ENCODE results near the gene IRX4. TPM values are rescaled to one million over a fixed set of nuclear protein-coding genes. Genes with fewer than 3 reads are reported as not detected.

The IRX4 gene
- total RNA-seq, 1 experiment from 2014 or later, result 4.6 TPM

- no peak for DNase-seq (ENCODE audit: low read depth)
Observed at GRCh38 chr5:1836891-1837880, 45.5 kb downstream of the IRX4 start.

GRCh38 chr5:1836176-1836890 is 46.4 kb downstream of the IRX4 start:
- no peak for DNase-seq (ENCODE audit: low read depth)

GRCh38 chr5:1835431-1835830 is 47.3 kb downstream of the IRX4 start:
- DNase-seq (ENCODE audit: low read depth), result no peak

DNA sequence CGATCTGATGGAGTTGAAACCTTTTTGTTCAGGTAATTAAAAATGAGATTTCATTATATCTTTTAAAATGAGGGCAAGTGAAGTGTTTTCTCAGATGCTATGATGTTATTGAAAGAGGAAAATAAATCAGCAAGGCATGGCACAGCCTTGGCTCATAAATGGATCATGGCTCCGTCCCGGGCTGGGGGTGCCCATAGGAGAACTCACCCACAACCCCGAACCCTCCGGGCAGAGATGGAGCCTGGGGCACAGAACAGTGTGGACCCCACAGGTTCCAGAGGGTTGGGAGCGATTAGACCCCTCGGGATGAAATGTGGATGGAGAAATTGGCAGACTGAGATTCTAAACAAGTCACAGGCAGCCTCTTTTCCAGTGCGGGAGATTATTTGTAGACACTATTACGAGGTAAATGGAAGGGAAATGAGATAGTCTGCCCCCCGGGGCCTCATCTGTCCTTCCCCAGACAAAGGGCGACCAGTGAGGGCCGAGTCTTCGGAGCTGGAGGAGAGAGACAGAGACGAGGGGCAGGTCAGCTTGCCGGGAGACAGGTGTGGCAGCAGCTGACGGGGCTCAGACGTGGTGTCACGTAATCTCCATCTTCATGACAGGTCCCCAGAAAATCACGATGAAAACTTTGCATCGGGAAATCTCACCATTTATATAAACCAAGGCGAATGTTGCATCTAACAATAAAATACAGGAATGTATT is 47.9 kb downstream of the IRX4 start:
- DNase-seq (ENCODE audit: low read depth), result no peak

- no peak for DNase-seq (ENCODE audit: low read depth)
Observed at GRCh38 chr5:1834022-1834551, 48.6 kb downstream of the IRX4 start.

DNA sequence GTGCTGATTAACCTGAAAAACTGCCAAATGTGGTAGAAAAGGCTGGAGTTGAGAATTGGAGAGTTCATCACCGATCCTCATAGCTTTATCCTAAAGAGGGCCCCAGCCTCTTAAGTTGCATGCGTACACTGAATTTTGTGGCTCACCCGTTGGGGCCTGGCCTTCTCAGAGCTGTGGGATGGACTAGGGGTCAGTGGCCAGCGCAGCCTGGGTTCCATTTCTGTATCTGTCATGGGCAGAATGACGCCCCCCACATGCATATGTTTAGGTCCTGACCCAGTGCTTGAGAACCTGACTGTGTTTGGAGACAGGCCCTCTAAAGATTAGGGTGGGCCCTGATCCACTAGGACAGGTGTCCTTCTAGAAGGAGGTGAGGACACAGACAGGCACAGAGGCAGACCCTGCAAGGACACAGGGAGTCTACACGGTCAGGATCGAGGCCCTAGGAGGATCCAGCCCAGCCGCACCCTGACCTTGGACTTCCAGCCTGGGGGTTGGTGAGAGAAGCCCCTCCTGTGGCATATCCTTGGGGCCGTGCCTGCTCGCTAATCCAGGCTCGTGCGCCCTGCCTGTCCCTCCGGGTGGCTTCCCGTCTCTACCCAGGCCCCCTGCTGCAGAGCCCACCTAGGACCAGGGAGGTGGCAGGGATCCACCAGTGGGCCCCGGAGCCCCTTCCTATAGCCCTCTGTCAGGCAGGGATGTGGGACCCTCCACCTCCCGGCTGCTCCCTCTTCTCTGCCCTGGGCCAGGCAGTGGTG is 49.3 kb downstream of the IRX4 start:
- no peak for DNase-seq (ENCODE audit: low read depth)

DNA sequence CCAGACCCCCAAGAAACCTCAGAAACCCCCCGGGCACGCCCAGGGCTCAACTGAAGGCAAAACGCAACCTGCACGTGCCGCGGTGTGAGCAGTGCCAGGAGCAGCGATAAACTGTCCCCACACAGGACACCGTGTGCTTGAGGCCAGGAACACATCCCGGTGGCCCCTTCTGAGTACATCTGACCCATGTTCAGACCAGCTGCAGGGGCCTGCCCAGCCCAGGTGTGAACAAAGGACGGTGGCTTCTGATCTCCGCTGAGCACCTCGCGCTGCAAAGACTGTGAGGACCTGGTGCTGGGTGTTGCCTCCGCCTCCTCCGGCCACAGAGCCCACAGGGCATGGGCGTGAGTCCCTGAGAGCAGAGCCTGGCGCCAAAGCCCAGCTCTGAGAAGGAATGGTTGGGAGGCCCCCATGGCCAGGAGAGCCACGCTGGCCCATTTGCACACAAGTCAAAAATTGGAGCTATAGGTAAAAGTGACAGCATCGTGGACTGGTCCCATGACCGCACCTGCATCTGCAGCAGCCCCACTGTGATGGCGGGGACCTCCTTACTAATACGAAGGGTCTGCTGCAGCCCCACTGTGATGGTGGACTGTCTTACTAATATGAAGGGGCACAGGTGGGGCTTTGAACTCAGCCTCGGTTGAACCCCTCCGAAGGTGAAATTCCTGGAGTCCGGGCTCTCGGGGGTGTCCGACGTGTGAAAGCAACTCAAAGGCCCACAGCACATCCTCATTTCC is 50.0 kb downstream of the IRX4 start:
- DNase-seq (ENCODE audit: low read depth), result no peak

DNA sequence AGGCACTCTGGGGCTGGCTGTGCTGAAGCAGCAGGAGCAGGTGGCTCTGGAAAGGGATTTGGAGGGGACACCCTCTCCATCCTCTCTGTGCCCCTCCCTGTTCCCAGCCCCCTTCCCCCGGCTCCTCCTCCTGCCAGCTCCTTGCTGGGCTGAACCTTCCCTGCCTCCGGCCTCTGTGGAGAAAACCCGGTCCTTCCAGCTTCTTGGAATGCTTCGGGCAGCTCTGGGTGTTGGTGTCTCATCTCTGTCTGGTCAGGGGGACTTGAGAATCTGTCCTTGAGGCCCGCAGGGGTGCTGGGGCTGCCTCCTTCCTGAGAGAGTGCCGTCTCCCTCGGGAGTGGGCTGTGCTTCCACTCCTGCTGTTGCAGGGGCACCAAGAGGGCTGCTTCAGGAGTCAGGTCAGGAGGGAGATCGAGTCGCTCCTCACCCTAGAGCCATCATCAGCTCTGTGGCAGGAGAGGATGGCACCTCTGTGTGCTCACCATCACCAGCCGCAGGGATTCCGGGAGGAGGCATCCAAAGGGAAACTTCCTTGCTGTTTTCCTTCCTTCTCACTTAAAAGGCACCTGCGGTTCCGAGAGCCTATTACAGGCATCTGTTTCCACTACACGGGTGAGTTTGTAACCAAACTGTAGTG is 50.9 kb downstream of the IRX4 start:
- no peak for DNase-seq (ENCODE audit: low read depth)

DNA sequence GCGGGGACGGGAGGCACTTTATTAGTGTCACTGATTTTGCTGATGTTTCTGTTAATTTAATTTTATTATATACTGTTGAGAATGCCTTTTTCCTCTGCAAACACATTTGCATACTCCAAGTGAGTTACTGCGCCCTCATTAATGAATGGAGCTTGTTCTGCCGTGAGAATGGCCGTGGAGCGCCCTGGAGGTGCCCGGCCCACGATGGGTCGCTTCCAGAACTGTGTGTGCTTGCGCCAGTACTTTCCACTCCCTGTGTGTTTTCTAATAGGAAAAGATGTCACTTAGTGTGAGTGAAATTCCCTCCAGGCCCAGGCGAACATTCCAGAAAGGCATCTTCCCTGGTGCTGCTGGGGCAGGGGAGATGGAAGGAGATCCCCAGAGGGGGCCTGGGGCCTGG is 51.5 kb downstream of the IRX4 start:
- DNase-seq (ENCODE audit: low read depth), result no peak

DNA sequence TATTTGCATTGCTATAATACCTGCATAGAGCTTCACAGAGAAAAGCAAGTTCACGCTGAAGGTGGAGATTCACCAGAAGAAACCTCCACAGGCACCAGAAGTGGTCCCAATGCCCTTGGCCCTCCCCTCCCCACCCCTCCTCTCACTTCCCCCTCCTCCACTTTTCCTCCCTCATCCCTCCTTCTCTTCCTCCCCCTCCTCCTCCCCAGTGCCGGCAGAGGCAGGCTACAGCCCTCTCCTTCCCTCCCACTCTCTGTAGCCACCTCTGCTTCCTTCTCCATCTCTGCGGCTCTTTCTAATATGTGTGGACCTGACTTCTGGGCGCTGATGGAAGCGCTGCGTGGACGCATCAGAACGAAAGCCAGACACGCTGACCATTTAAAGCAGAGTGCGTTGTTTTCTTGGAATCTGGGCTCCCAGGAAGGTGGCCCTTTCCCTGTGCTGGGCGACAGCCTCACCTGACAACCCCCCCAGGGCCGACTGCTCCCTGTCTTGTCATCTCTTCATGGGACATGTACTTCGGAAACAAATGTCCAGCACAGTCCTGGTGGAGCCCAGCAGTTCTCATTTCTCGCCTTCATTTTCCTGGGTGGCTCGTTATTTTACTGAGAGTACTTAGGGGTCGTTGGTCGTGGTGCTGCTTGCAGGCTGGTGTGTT is 52.0 kb downstream of the IRX4 start:
- no peak for DNase-seq (ENCODE audit: low read depth)

DNA sequence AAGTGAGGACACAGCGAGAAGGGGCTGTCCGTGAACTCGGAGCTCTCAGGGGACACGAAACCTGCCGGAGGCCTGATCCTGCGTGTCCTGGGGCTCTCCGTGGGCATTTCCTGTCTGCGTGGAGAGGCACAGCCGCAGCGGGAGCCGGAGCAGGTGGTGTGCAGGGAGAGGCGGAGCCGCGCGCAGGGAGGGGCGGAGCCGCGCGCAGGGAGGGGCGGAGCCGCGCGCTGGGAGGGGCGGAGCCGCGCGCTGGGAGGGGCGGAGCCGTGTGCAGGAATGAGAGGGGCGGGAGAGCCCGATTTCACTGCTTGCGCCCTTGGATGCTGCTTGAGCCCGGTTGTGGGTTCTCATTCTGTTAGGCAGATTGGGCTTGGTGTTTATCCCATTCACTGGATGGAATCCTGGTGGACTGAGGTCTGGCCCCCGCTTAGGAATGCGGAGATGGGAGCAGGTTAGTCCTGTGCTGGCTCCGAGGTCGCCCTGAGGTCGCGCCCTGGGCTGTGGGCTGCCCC is 54.8 kb downstream of the IRX4 start:
- DNase-seq (ENCODE audit: low read depth), result no peak

Other genes starting within 250 kb of the IRX4 start
- gene MRPL36, start 83.1 kb downstream of the IRX4 start, total RNA-seq (2014; rRNA removed; shearing (Covaris generic)), result 26.6 and 39.9 TPM in 2 replicates
- 72.4 and 74.7 TPM in 2 replicates for gene NDUFS6, start 81.5 kb downstream of the IRX4 start, total RNA-seq (2014; rRNA removed; shearing (Covaris generic))

Measured in Daoy (cell line).